ENCODE results near the gene ATP8A1. TPM values are rescaled to one million over a fixed set of nuclear protein-coding genes. Genes with fewer than 3 reads are reported as not detected.

Gene ATP8A1
- total and polyA plus RNA-seq, 2 of the 8 experiments (the other 6 are each of a cell fraction or from before 2014, with no cell fraction given) = 3.7 to 14.9 TPM

- H3K79me1 ChIP-seq (ENCODE audit: low read depth, low read length) = no peaks in the 10 kb centered on the region
- H2AK5ac ChIP-seq (ENCODE audit: low read depth, low read length) = no peak overlapping the region
- FAIRE-seq (peak; percentile 52), DNase-seq (ENCODE audit: low read depth in 1 of 2, low spot score in 2 of 2) (no peak)
- H3K79me2 ChIP-seq (ENCODE audit: control insufficient read depth in 1 of 2, insufficient read depth in 2 of 2, low read length in 2 of 2) = peaks cover 0 to 18% of the 10 kb centered on the region in 2 experiments; a peak in 2 of 4 replicates
- H3K18ac ChIP-seq (ENCODE audit: extremely low read depth, low read length) = no peak overlapping the region
- H3K9me3 ChIP-seq (ENCODE audit: insufficient read depth in 2 of 2, low read depth in 1 of 2, low read length in 1 of 2) = peaks cover 0 to 6% of the 10 kb centered on the region in 2 experiments; a peak in 2 of 4 replicates
- CTCF ChIA-PET (ENCODE audit: partially characterized antibody) = interaction anchor here (0.7 to 1.6 kb wide), 2 partner anchors 167 to 367 kb away, joined by 3 to 5 read pairs; no protein-coding TSS in a partner anchor
- no peak overlapping the region for H2BK20ac ChIP-seq (ENCODE audit: low read length)
- H4K8ac ChIP-seq (ENCODE audit: extremely low read depth, insufficient read depth, low read length) = no peak overlapping the region
- H4K91ac ChIP-seq (replicated peaks; ENCODE audit: insufficient read length, low read length) = no peak overlapping the region
- H3K27ac ChIP-seq (ENCODE audit: low read depth, low read length) = no peak overlapping the region
- peaks cover 0 to 3% (median 0%) of the 10 kb centered on the region in 4 experiments; a peak in 1 of 7 replicates for H3K4me1 ChIP-seq (replicated peaks in 1 of 4; ENCODE audit: control insufficient read depth in 3 of 4, insufficient read depth in 4 of 4, low read length in 3 of 4)
- H4K20me1 ChIP-seq (replicated peaks in 1 of 2; ENCODE audit: control insufficient read depth in 1 of 2, insufficient read depth in 2 of 2, low read length in 2 of 2) = no peaks in the 10 kb centered on the region
- no peaks in the 10 kb centered on the region for H3K23me2 ChIP-seq (ENCODE audit: low read depth, low read length)
- H3K4me3 ChIP-seq (ENCODE audit: extremely low read depth in 1 of 4, insufficient read depth in 2 of 4, low read depth in 3 of 4, low read length in 4 of 4) = no peak overlapping the region
- no peak overlapping the region for H3K23ac ChIP-seq (ENCODE audit: insufficient read length)
- no peaks in the 10 kb centered on the region for H3K36me3 ChIP-seq (ENCODE audit: control insufficient read depth in 2 of 4, insufficient read depth in 4 of 4, low read length in 3 of 4)
- no peak overlapping the region for H2BK5ac ChIP-seq (ENCODE audit: low read depth, low read length)
- no peak overlapping the region for H3K4me2 ChIP-seq (ENCODE audit: insufficient read depth in 1 of 2, low read depth in 2 of 2, low read length in 2 of 2)
- H4K5ac ChIP-seq (ENCODE audit: insufficient read length, low read depth, low read length) = no peak overlapping the region
- POLR2A ChIA-PET (ENCODE audit: partially characterized antibody) = no interaction called here
- WGBS, 2 experiments (ENCODE audit: extremely low coverage in 1 of 2, insufficient coverage in 1 of 2, insufficient read length in 1 of 2, insufficient replicate concordance in 2 of 2, low coverage in 1 of 2, low lambda C conversion rate in 2 of 2, missing lambda C conversion rate in 1 of 2) = 62% methylated on average over 4 of the region's 4 CpGs; no CpG with 5 or more reads in 1 of the 2 experiments
- H2BK12ac ChIP-seq (ENCODE audit: low read depth, low read length) = no peak overlapping the region
- H2BK15ac ChIP-seq (ENCODE audit: low read length) = no peak overlapping the region
- H3K56ac ChIP-seq (replicated peaks; ENCODE audit: insufficient read length, low read depth, low read length) = no peak overlapping the region
- H3K4ac ChIP-seq (replicated peaks; ENCODE audit: insufficient read length, low read depth, low read length) = no peak overlapping the region
- no peak overlapping the region for H2BK120ac ChIP-seq (replicated peaks; ENCODE audit: low read depth, low read length)
- no peak overlapping the region for H2AFZ ChIP-seq (ENCODE audit: low read length)
- no peak overlapping the region for H3K14ac ChIP-seq (ENCODE audit: insufficient read length)
- 0 out of 7 replicates have a peak, but pooled peaks cover 0 to 1% (median 0%) of the 10 kb centered on the region in 4 experiments for H3K27me3 ChIP-seq (replicated peaks in 1 of 4; ENCODE audit: control insufficient read depth in 3 of 4, extremely low read depth in 1 of 4, insufficient read depth in 3 of 4, low read length in 3 of 4)
- H3K9ac ChIP-seq (replicated peaks in 1 of 4; ENCODE audit: extremely low read depth in 1 of 4, low read depth in 3 of 4, low read length in 3 of 4) = no peak overlapping the region
- TF ChIP-seq E2F6 (IDR thresholded peaks at IDR 0.05) = no peak
- no peak for TF ChIP-seq KDM5A (IDR thresholded peaks at IDR 0.05; ENCODE audit: low read length)
- no peak for TF ChIP-seq TBP (IDR thresholded peaks at IDR 0.05; ENCODE audit: low read depth, low read length)
- no peak for TF ChIP-seq RNF2 (IDR thresholded peaks at IDR 0.05; ENCODE audit: borderline replicate concordance, low read depth, low read length, missing control alignments, poor library complexity, severe bottlenecking)
- TF ChIP-seq BCL11A (IDR thresholded peaks at IDR 0.05; ENCODE audit: low read depth in 2 of 2, low read length in 2 of 2) = no peak
- TF ChIP-seq YY1 (IDR thresholded peaks at IDR 0.05; ENCODE audit: low read depth, low read length) = no peak
- no peak for TF ChIP-seq TEAD4 (IDR thresholded peaks at IDR 0.05; ENCODE audit: low read depth, low read length)
- TF ChIP-seq ATF2 (IDR thresholded peaks at IDR 0.05; ENCODE audit: low read length) = no peak
- TF ChIP-seq EP300 (IDR thresholded peaks at IDR 0.05; ENCODE audit: borderline replicate concordance in 1 of 2, low read depth in 2 of 2, low read length in 2 of 2) = no peak
- no peak for TF ChIP-seq HDAC6 (IDR thresholded peaks at IDR 0.05; ENCODE audit: low read depth, low read length)
- TF ChIP-seq FOSL1 (IDR thresholded peaks at IDR 0.05; ENCODE audit: insufficient read depth, low read depth, low read length) = no peak
These were observed 7.0 kb downstream of the ATP8A1 start for GRCh38 chr4:42649870-42650269.
